Pancreas (tissue), 10 donors: ENCODE data around the gene ANKRD31. TPM values are rescaled to one million over a fixed set of nuclear protein-coding genes. Genes with fewer than 3 reads are reported as not detected.

ENCODE experiments used
- ATAC-seq, 4 donors: fragments of 200-7000 bp; cut with Tn5 transposase; one replicate each; pipeline versions ENCODE4 v1.8.0 to v1.9.1; 2020; ENCODE audit warnings: mild to moderate bottlenecking in 4 of 4, moderate library complexity in 4 of 4
- DNase-seq, 6 donors: peaks; one replicate each; pipeline ENCODE4 v3.0.0-alpha.2; 2020
- FAIRE-seq: peaks from 2 replicates; lab custom pipeline; 2012; peaks lifted over from hg19 to GRCh38; lab: Jason Lieb, UNC
- H3K27ac ChIP-seq, 4 donors: fragments of 200-600 bp; sonication (generic); 1 replicate in 3 of 4; 2 replicates in 1 of 4; pipeline versions ENCODE4 v1.5.0 to v1.8.0; 2020
- H3K27me3 ChIP-seq, 4 donors: fragments of 200-600 bp; one replicate each; pipeline ENCODE4 v1.8.0; 2021
- H3K36me3 ChIP-seq, 3 donors: fragments of 200-600 bp; sonication (generic) in 1 of 3; one replicate each; pipeline versions ENCODE4 v1.5.0 to v1.8.0; 2020 to 2021
- H3K4me1 ChIP-seq, 3 donors: fragments of 200-600 bp; one replicate each; pipeline ENCODE4 v1.8.0; 2021
- H3K4me3 ChIP-seq, 4 donors: fragments of 200-600 bp; sonication (generic) in 2 of 4; one replicate each; pipeline versions ENCODE4 v1.5.0 to v1.8.0; 2020 to 2021
- H3K9me3 ChIP-seq, 4 donors: fragments of 200-600 bp; one replicate each; pipeline ENCODE4 v1.8.0; 2021
- WGBS, 2 donors: extraction: QIAGEN DNeasy Blood & Tissue Kit; methylation state at CpG; one replicate each; pipeline ENCODE4 v1.1.7; 2013; 5-methylcytosine and 5-hydroxymethylcytosine counted together
- intact Hi-C, 3 donors: fragments of 100-400 bp; cut with DNase I; formaldehyde crosslinking; loops; one replicate each; pipeline versions ENCODE4 v1.11.1 to v1.14.2; 2022
- polyA plus RNA-seq, 2 donors: library from polyadenylated mRNA; stranded (reverse); fragments of 200-250 nt; gene quantifications; one replicate each; pipeline ENCODE4 v1.2.3, GENCODE V29; 2013
- total RNA-seq, 6 donors: library from RNA; stranded (reverse); fragmentation: NEBNext Ultra II Directional in 4 of 6; extraction: Animal tissue kit (Norgen Biotek cat#: 25700) in 4 of 6; gene quantifications; one replicate each; pipeline versions ENCODE4 v1.2.1 to v1.2.4, GENCODE V29; 2021 to 2023
- TF ChIP-seq, protein P1 (sequence below), 4 donors: fragments of 200-600 bp; sonication (generic) in 3 of 4; IDR thresholded peaks; one replicate each; pipeline versions ENCODE4 v1.5.0 to v1.8.0; 2021; ENCODE audit warnings: antibody characterized with exemption in 4 of 4
- donor health status: healthy with polysubstance abuse.
- donor health status: DM: no; HTN: no; CAD: no; lungs with moderate emphysema.
- donor health status: DM: no; HTN: no; CAD: no.
- donor health status: control.
- donor health status: control.
- donor health status: Bipolar disorder and iron deficiency.
- donor health status: DM: yes; HTN: yes; CAD: no.
- donor health status: DM: no; HTN: no; CAD: no.
- donor health status: DM: no; HTN: no; CAD: no.
- donor health status: DM: yes; HTN: yes; CAD: no.

Gene ANKRD31
- total and polyA plus RNA-seq, 8 donors: 0.08 to 0.28 (median 0.18) TPM

DNA sequence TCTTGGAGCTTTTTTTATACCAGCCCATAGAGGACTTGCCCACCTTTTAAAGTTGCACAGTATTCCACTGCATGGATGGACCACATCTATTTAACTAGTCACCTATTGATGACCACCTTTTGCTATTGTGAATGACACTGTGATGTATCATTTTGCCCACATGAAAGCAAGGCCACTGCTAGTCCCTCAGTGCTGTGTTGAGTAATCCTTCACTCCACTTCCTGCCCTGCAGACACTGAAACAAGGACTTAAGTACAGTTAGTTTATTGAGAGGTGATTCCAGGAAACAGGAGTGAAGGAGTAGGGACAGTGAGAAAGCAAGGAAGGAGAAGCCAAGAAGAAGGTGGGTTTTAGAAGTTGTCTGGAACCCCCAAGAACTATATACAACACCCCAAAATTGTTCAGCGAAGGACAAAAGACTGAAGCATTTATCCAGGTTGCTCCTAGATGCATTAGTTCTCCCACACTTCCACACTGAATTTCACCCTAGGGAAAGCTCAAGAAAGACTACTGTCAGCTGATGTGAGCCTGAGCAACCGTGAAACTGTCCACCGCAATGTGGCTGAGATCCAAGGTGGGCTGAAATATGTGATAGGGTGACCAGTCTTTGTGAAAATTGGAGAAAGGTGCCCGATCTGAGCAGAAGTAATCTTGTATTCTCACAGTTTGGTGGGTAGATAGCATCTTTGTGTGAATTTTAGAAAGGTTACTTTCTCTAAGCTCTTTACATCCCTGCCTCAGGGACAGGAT lies 45.2 kb upstream of the ANKRD31 start:
- intact Hi-C loops: no loop called here
- Histone ChIP-seq H3K27ac (no peak overlapping the region), H3K9me3 (no peaks in the 10 kb centered on the region), H3K4me3 (no peak overlapping the region), H3K4me1 (no peaks in the 10 kb centered on the region), H3K36me3 (no peaks in the 10 kb centered on the region), H3K27me3 (no peaks in the 10 kb centered on the region)
- DNase-seq: no peak
- ATAC-seq: no peak
- FAIRE-seq: no peak
- TF ChIP-seq, protein P1, sequence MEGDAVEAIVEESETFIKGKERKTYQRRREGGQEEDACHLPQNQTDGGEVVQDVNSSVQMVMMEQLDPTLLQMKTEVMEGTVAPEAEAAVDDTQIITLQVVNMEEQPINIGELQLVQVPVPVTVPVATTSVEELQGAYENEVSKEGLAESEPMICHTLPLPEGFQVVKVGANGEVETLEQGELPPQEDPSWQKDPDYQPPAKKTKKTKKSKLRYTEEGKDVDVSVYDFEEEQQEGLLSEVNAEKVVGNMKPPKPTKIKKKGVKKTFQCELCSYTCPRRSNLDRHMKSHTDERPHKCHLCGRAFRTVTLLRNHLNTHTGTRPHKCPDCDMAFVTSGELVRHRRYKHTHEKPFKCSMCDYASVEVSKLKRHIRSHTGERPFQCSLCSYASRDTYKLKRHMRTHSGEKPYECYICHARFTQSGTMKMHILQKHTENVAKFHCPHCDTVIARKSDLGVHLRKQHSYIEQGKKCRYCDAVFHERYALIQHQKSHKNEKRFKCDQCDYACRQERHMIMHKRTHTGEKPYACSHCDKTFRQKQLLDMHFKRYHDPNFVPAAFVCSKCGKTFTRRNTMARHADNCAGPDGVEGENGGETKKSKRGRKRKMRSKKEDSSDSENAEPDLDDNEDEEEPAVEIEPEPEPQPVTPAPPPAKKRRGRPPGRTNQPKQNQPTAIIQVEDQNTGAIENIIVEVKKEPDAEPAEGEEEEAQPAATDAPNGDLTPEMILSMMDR (IDR thresholded peaks at IDR 0.05): no peak
- 73 to 80% methylated on average over 4 of the region's 4 CpGs for WGBS, 2 donors

DNA sequence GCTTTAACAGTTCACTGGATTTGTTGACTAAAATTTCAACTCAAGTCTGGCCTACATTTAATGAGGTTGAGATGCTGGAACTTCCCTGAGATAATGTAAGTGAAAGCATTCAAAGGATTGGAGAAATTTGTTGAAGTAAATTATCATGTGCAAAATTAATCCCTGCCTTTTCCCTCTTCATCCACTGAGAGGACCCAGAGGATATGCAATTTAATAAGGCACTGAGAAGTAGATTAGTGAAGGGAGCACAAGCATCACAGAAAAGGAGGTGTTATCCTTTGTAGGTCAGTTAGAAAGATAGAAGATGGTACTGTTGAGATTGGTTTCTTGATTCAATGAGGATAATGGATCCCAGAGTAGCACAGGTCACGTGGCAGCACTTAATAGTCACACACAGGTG lies 42.6 kb upstream of the ANKRD31 start:
- TF ChIP-seq, protein P1 (IDR thresholded peaks at IDR 0.05): no peak
- H3K27me3 ChIP-seq: no peaks in the 10 kb centered on the region
- no peak for ATAC-seq
- FAIRE-seq: no peak
- intact Hi-C loops: no loop called here
- no peak overlapping the region for H3K27ac ChIP-seq
- H3K36me3 ChIP-seq: no peaks in the 10 kb centered on the region
- 82 to 91% methylated on average over 1 of the region's 1 CpG for WGBS, 2 donors
- no peak overlapping the region for H3K4me3 ChIP-seq
- no peaks in the 10 kb centered on the region for H3K4me1 ChIP-seq
- DNase-seq: no peak
- H3K9me3 ChIP-seq: no peaks in the 10 kb centered on the region

DNA sequence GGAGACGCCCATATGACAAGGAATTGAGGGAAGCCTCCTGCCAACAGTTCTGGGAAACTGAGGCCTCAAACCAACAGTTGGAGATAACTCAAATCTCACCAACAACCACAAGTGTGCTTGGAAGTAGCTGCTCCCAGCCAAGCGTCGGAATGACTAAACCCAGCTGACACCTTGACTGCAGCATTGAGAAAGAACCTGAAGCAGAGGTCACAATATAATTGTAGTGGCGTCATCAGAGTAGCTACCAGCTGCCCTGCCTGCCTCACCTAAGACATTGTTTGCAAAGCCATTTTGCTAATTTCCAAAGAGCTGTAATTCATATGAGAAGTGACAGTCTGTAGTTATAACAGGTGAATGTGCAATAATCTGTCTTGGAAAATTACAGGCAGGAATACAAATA lies 40.8 kb upstream of the ANKRD31 start:
- Histone ChIP-seq H3K4me1 (no peaks in the 10 kb centered on the region), H3K36me3 (no peaks in the 10 kb centered on the region), H3K9me3 (no peaks in the 10 kb centered on the region), H3K27ac (no peak overlapping the region), H3K27me3 (no peaks in the 10 kb centered on the region), H3K4me3 (no peak overlapping the region)
- ATAC-seq (peak in 2 of 4 donors; percentile 62 to 79), DNase-seq (no peak), FAIRE-seq (no peak)
- WGBS, 2 donors: 71 to 76% methylated on average over 4 of the region's 4 CpGs
- TF ChIP-seq, protein P1 (IDR thresholded peaks at IDR 0.05): no peak
- intact Hi-C loops: no loop called here

DNA sequence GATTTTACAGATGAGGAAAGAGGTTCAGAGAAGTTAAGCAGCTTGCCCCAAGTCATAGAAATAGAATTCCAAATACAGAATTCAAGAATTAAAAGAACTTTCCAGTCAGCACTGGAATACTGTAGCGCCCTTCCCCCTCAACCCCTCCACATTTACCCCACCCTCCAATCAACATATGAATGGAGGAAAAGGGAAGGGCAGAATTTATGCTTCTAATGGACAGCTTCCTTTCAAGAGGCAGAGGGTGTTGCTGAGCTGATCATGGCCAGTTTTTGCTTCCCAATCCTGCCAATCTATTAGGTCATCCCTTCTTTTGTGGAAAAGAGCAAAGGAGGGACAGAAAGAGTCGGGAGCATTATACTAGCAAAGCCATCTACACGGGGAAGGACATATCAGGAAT lies 39.1 kb upstream of the ANKRD31 start:
- H3K4me1 ChIP-seq: no peaks in the 10 kb centered on the region
- ATAC-seq: no peak
- intact Hi-C loops: no loop called here

DNA sequence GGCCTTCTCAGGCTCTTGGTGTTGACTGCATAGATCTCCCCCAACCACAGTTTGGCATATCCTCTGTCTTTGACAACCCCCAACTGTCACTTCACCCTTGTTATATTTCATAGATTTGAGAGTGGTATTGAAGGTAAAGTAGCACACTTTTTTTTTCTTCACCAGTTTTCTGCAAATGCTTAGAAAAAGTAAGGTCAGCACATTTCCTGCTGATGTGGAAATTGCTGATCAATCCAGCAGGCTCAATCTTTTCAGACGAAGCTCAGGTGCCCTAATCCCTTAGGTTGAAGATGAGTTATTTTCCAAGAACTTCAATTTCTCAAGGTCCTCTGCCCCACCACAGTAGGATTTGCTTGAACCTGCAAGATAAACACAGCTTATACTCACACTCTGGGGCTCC lies 38.5 kb upstream of the ANKRD31 start:
- Histone ChIP-seq H3K9me3 (no peaks in the 10 kb centered on the region), H3K27ac (no peak overlapping the region), H3K36me3 (no peaks in the 10 kb centered on the region), H3K4me1 (no peaks in the 10 kb centered on the region), H3K4me3 (no peak overlapping the region), H3K27me3 (no peaks in the 10 kb centered on the region)
- intact Hi-C loops: no loop called here
- DNase-seq (no peak), FAIRE-seq (no peak), ATAC-seq (no peak)
- TF ChIP-seq, protein P1 (IDR thresholded peaks at IDR 0.05): no peak
- WGBS, 2 donors: 60 to 86% methylated on average over 1 of the region's 1 CpG

More for the DNA sequence above, 39.1 kb upstream of the ANKRD31 start:
- no peaks in the 10 kb centered on the region for H3K9me3 ChIP-seq
- no peak overlapping the region for H3K4me3 ChIP-seq
- TF ChIP-seq, protein P1 (IDR thresholded peaks at IDR 0.05): no peak
- no peak for FAIRE-seq
- DNase-seq: no peak
- no peak overlapping the region for H3K27ac ChIP-seq
- WGBS, 2 donors: 63 to 73% methylated on average over 3 of the region's 3 CpGs
- no peaks in the 10 kb centered on the region for H3K27me3 ChIP-seq
- no peaks in the 10 kb centered on the region for H3K36me3 ChIP-seq
